Liver (tissue), 3 donors: ENCODE measurements around the gene TULP3.

Source experiments
- CTCF ChIP-seq: fragments of 150-350 bp; IDR thresholded peaks from 2 replicates; pipeline ENCODE4 v1.5.1; 2017; ENCODE audit warnings: improper control_type of control experiment, low read depth, low read length; ENCODE audit not compliant: missing input control
- GABPA ChIP-seq, 2 donors: IDR thresholded peaks in 1 of 2; conservative IDR thresholded peaks in 1 of 2; 2 replicates each; pipeline ENCODE4 v1.6.1; 2016; ENCODE audit warnings: antibody characterized with exemption in 2 of 2, mild to moderate bottlenecking in 1 of 2, moderate library complexity in 1 of 2
- TAF1 ChIP-seq: conservative IDR thresholded peaks from 2 replicates; pipeline ENCODE4 v1.6.1; 2016; ENCODE audit warnings: antibody characterized with exemption, mild to moderate bottlenecking
- TF ChIP-seq, protein P1 (sequence below): IDR thresholded peaks from 2 replicates; pipeline ENCODE4 v1.6.1; 2016; ENCODE audit warnings: antibody characterized with exemption
- donor health status: healthy.
- donor health status: healthy.

- TF ChIP-seq TAF1 (no peak), CTCF (no peak), GABPA (IDR thresholded peaks at IDR 0.05 in 1 of 2, conservative IDR thresholded peaks at IDR 0.05 in 1 of 2) (no peak)
- TF ChIP-seq, protein P1, sequence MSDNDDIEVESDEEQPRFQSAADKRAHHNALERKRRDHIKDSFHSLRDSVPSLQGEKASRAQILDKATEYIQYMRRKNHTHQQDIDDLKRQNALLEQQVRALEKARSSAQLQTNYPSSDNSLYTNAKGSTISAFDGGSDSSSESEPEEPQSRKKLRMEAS = no peak
These were observed 1.6 kb downstream of the TULP3 start for GRCh38 chr12:2892246-2892645.
